NCI-H2227 (cell line): Measurements from ENCODE around the gene UGT2B28.
"Not testable (repeated sequence)": the region's sequence is repeated elsewhere in the genome, so short reads cannot be mapped to it uniquely, and the experiment has no call there.

Experiments
- DNase-seq: peaks from one replicate; lab custom pipeline; 2025; ENCODE audit not compliant: unreplicated experiment; lab: John Stamatoyannopoulos, UW

The UGT2B28 gene

DNA sequence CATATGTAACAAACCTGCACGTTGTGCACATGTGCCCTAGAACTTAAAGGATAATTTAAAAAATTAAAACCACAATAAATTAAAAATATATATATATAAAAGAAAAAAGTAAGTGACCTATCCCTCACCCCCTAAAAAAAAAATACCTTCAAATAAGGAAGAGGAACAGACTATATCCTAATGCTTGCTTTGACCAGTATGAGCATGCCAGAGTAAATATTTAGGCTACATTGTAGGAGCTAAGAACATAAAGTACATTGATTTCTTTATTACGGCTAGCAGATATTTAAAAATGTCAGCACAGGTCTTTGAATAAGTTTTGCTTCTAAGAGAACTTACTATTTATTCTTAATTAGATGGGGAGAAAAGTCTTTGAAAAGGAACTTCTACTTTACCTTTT, 62.8 kb downstream of the UGT2B28 start:
- not testable (repeated sequence) for DNase-seq

DNA sequence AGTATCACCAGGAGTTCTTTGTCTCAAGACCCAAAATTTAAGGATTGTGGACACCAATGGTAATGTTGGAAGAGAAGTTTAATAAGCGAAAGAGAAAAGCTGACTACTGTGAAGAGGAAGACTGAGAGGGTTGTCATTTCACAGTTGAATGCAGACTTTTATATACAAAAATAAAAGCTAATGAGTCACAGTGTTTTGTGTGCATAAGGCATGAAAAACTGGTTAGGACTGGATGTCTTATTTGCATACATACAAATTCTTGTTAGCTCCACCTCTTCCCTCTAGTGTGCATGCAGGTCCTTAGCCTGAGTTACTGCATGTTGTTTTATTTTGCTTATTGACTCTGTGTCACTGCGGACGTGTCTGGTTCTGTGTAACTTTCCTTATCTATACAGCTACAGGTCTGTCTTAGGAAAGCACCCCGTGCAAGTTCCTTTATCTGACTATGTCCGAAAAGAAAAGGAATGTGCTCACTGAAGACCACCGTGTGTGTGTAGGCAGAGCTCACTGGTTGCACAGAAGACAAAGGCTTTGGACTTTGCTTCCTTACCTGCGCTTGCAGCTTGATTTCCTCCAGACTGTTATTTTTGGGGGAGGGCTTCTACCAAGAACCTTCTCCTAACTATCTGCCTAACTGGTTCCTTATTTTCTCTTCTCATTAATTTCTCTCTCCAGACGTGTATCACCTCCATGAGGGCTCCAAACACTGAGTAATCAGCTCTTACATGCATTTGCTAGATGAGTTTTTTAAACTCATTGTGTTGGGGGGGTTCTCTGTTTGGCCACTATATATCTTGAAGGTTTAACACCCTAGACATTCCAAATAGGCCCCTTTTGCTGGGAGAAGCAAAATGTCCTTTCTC, 63.5 kb downstream of the UGT2B28 start:
- not testable (repeated sequence) for DNase-seq
